Activated T-helper 17 cell treated with anti-CD3 and anti-CD28 coated beads, Interleukin-2, amount 50 U/mL, for 72 hours (primary cell): ENCODE data around the gene CDH23. TPM values are rescaled to one million over a fixed set of nuclear protein-coding genes. Genes with fewer than 3 reads are reported as not detected.
A peak's percentile ranks its signal among the peaks of the same experiment; 100 is the strongest.

ENCODE experiments used
- ATAC-seq: fragments of 150-1000 bp; cut with Tn5 transposase; replicated peaks from 2 replicates; pipeline ENCODE4 v1.10.0; 2021; ENCODE audit warnings: mild to moderate bottlenecking, moderate library complexity
- H3K27ac Mint-ChIP-seq: one replicate; pipeline ENCODE4 v1.8.0; 2022; ENCODE audit warnings: mixed read lengths
- H3K27me3 Mint-ChIP-seq: one replicate; pipeline ENCODE4 v1.8.0; 2022; ENCODE audit warnings: mixed read lengths
- H3K36me3 Mint-ChIP-seq: one replicate; pipeline ENCODE4 v1.8.0; 2022; ENCODE audit warnings: low read depth, mild to moderate bottlenecking, mixed read lengths
- H3K4me1 Mint-ChIP-seq: one replicate; pipeline ENCODE4 v1.8.0; 2022; ENCODE audit warnings: mixed read lengths
- H3K4me3 Mint-ChIP-seq: one replicate; pipeline ENCODE4 v1.8.0; 2022; ENCODE audit warnings: mild to moderate bottlenecking, mixed read lengths
- H3K9me3 Mint-ChIP-seq: one replicate; pipeline ENCODE4 v1.8.0; 2022; ENCODE audit warnings: mixed read lengths
- total RNA-seq, 2 donors: library from RNA; stranded (reverse); gene quantifications; one replicate each; pipeline ENCODE4 v1.2.3, GENCODE V29; 2022

The CDH23 gene
- total RNA-seq, 2 donors from 2014 or later: 0.09 to 16.2 TPM

- Mint-ChIP-seq H3K27me3 (peaks cover 7% of the 10 kb centered on the region), H3K4me1 (no peaks in the 10 kb centered on the region), H3K27ac (no peak overlapping the region), H3K36me3 (no peaks in the 10 kb centered on the region), H3K9me3 (no peaks in the 10 kb centered on the region), H3K4me3 (no peak overlapping the region)
- ATAC-seq: no peak
These were observed 34.8 kb downstream of the CDH23 start for GRCh38 chr10:71431239-71432100.

GRCh38 chr10:71432101-71432905 lies 35.6 kb downstream of the CDH23 start:
- H3K9me3 Mint-ChIP-seq: no peaks in the 10 kb centered on the region
- no peak for ATAC-seq
- H3K4me1 Mint-ChIP-seq: no peaks in the 10 kb centered on the region
- no peak overlapping the region for H3K27ac Mint-ChIP-seq
- peaks cover 7% of the 10 kb centered on the region for H3K27me3 Mint-ChIP-seq
- H3K36me3 Mint-ChIP-seq: no peaks in the 10 kb centered on the region
- H3K4me3 Mint-ChIP-seq: no peak overlapping the region

- Mint-ChIP-seq H3K27me3 (peaks cover 7% of the 10 kb centered on the region), H3K4me1 (no peaks in the 10 kb centered on the region), H3K9me3 (no peaks in the 10 kb centered on the region), H3K4me3 (no peak overlapping the region), H3K27ac (no peak overlapping the region), H3K36me3 (no peaks in the 10 kb centered on the region)
- no peak for ATAC-seq
These were observed 36.4 kb downstream of the CDH23 start for GRCh38 chr10:71432956-71433767.

- ATAC-seq: no peak
- Mint-ChIP-seq H3K9me3 (no peaks in the 10 kb centered on the region), H3K27ac (no peak overlapping the region), H3K36me3 (no peaks in the 10 kb centered on the region), H3K4me1 (no peaks in the 10 kb centered on the region), H3K27me3 (peaks cover 7% of the 10 kb centered on the region), H3K4me3 (no peak overlapping the region)
These were observed 37.3 kb downstream of the CDH23 start for GRCh38 chr10:71433768-71434744.

- ATAC-seq: no peak
- H3K36me3 Mint-ChIP-seq: no peaks in the 10 kb centered on the region
- no peaks in the 10 kb centered on the region for H3K9me3 Mint-ChIP-seq
- no peak overlapping the region for H3K4me3 Mint-ChIP-seq
- no peaks in the 10 kb centered on the region for H3K4me1 Mint-ChIP-seq
- H3K27me3 Mint-ChIP-seq: peaks cover 7% of the 10 kb centered on the region
- no peak overlapping the region for H3K27ac Mint-ChIP-seq
These were observed 38.2 kb downstream of the CDH23 start for GRCh38 chr10:71434760-71435394.

GRCh38 chr10:71435571-71436267 lies 39.0 kb downstream of the CDH23 start:
- Mint-ChIP-seq H3K36me3 (no peaks in the 10 kb centered on the region), H3K4me1 (no peaks in the 10 kb centered on the region), H3K27me3 (peaks cover 7% of the 10 kb centered on the region), H3K4me3 (no peak overlapping the region), H3K9me3 (no peaks in the 10 kb centered on the region), H3K27ac (no peak overlapping the region)
- no peak for ATAC-seq

GRCh38 chr10:71436268-71437125 lies 39.8 kb downstream of the CDH23 start:
- H3K36me3 Mint-ChIP-seq: no peaks in the 10 kb centered on the region
- no peak overlapping the region for H3K4me3 Mint-ChIP-seq
- no peak overlapping the region for H3K27ac Mint-ChIP-seq

GRCh38 chr10:71437537-71438092 lies 40.9 kb downstream of the CDH23 start:
- H3K4me1 Mint-ChIP-seq: no peaks in the 10 kb centered on the region
- no peaks in the 10 kb centered on the region for H3K9me3 Mint-ChIP-seq
- no peak overlapping the region for H3K27ac Mint-ChIP-seq
- H3K4me3 Mint-ChIP-seq: no peak overlapping the region
- ATAC-seq: no peak
- peaks cover 3% of the 10 kb centered on the region for H3K27me3 Mint-ChIP-seq
- no peaks in the 10 kb centered on the region for H3K36me3 Mint-ChIP-seq

More at GRCh38 chr10:71436268-71437125, 39.8 kb downstream of the CDH23 start:
- Mint-ChIP-seq H3K9me3 (no peaks in the 10 kb centered on the region), H3K27me3 (peaks cover 7% of the 10 kb centered on the region), H3K4me1 (no peaks in the 10 kb centered on the region)
- no peak for ATAC-seq

- ATAC-seq: no peak
- Mint-ChIP-seq H3K4me3 (no peak overlapping the region), H3K27ac (no peak overlapping the region)
These were observed 42.0 kb downstream of the CDH23 start for GRCh38 chr10:71438761-71439160.

GRCh38 chr10:71439670-71440425 lies 43.1 kb downstream of the CDH23 start:
- ATAC-seq: no peak
- no peaks in the 10 kb centered on the region for H3K36me3 Mint-ChIP-seq
- no peaks in the 10 kb centered on the region for H3K9me3 Mint-ChIP-seq
- no peaks in the 10 kb centered on the region for H3K27me3 Mint-ChIP-seq
- no peaks in the 10 kb centered on the region for H3K4me1 Mint-ChIP-seq
- no peak overlapping the region for H3K4me3 Mint-ChIP-seq
- H3K27ac Mint-ChIP-seq: peak overlapping the region; percentile 20

More at GRCh38 chr10:71438761-71439160, 42.0 kb downstream of the CDH23 start:
- Mint-ChIP-seq H3K36me3 (no peaks in the 10 kb centered on the region), H3K9me3 (no peaks in the 10 kb centered on the region), H3K27me3 (peaks cover 3% of the 10 kb centered on the region), H3K4me1 (no peaks in the 10 kb centered on the region)

- Mint-ChIP-seq H3K36me3 (no peaks in the 10 kb centered on the region), H3K4me3 (no peak overlapping the region), H3K27me3 (no peaks in the 10 kb centered on the region), H3K4me1 (no peaks in the 10 kb centered on the region), H3K9me3 (no peaks in the 10 kb centered on the region), H3K27ac (no peak overlapping the region)
- no peak for ATAC-seq
These were observed 43.9 kb downstream of the CDH23 start for GRCh38 chr10:71440506-71441035.
